Spleen (tissue), 7 donors: ENCODE results near the gene MYO3B.

Source experiments
- POLR2A ChIP-seq, 3 donors: fragments of 450-650 bp; IDR thresholded peaks; one replicate each; pipeline ENCODE4 v1.5.1; 2017; ENCODE audit warnings: antibody characterized with exemption in 3 of 3, mild to moderate bottlenecking in 1 of 3
- TF ChIP-seq, protein P1 (sequence below), 11 experiments: fragments of 200-600 bp in 7 of 11; fragments of 450-650 bp in 4 of 11; sonication (generic) in 4 of 11; IDR thresholded peaks in 8 of 11; conservative IDR thresholded peaks in 3 of 11; 1 replicate in 7 of 11; 2 replicates in 4 of 11; pipeline versions ENCODE4 v1.4.0 to v1.8.0; 2016 to 2021; ENCODE audit warnings: antibody characterized with exemption in 11 of 11, inconsistent platforms in 4 of 11, mild to moderate bottlenecking in 1 of 11
- donor health status: DM: no; HTN: no; CAD: no; lungs with moderate emphysema.
- donor health status: DM: no; HTN: no; CAD: no.
- donor health status: DM: no; HTN: no; CAD: no.

DNA sequence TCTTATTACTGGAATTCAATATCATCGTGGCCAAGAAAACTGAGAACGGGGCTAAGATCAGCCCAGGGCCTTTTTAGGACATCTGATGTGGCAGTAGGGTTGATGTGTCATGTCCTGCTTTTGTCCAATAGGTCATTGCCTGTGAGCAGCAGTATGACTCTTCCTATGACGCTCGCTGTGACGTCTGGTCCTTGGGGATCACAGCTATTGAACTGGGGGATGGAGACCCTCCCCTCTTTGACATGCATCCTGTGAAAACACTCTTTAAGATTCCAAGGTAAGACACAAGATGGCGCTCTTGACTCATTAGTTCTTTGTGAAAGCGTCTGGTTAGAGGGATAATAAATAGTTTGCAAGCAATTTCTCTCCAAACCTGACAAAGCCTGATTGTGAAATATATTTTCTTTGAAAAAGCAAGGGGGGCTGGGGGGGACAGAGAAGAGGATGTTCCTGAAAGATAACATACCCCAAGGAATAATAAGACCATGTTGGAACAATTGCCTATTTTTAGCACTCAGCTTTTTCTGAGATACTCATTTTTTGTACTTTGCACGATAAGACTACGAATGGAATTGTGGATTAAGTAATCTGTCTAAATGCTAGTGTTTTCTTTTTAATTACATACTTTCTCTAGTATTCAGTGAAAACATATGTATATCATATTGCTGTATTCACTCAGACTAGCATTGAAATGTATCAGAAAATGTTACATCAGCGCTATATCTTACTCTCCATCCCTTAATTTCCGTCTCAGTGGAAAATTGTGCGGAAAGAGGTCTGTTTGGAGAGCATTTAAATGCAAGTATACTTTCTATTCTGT, 58.1 kb downstream of the MYO3B start:
- TF ChIP-seq POLR2A (IDR thresholded peaks at IDR 0.05), result no peak
- TF ChIP-seq, protein P1, sequence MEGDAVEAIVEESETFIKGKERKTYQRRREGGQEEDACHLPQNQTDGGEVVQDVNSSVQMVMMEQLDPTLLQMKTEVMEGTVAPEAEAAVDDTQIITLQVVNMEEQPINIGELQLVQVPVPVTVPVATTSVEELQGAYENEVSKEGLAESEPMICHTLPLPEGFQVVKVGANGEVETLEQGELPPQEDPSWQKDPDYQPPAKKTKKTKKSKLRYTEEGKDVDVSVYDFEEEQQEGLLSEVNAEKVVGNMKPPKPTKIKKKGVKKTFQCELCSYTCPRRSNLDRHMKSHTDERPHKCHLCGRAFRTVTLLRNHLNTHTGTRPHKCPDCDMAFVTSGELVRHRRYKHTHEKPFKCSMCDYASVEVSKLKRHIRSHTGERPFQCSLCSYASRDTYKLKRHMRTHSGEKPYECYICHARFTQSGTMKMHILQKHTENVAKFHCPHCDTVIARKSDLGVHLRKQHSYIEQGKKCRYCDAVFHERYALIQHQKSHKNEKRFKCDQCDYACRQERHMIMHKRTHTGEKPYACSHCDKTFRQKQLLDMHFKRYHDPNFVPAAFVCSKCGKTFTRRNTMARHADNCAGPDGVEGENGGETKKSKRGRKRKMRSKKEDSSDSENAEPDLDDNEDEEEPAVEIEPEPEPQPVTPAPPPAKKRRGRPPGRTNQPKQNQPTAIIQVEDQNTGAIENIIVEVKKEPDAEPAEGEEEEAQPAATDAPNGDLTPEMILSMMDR (IDR thresholded peaks at IDR 0.05 in 8 of 11, conservative IDR thresholded peaks at IDR 0.05 in 3 of 11), result peak in 6 of 11 experiments; percentile 15 to 39 (median 26)
